ENCODE measurements around the gene LGALSL. TPM values are rescaled to one million over a fixed set of nuclear protein-coding genes. Genes with fewer than 3 reads are reported as not detected.

The LGALSL gene
- polyA plus RNA-seq, 2 of the 4 experiments (the other 2 are of a cell fraction), result 11.0 to 14.1 TPM

- CTCF ChIA-PET, result interaction anchor here (0.9 to 1.7 kb wide), 2 partner anchors 9 to 20 kb away, joined by 3 read pairs; no protein-coding TSS in a partner anchor
- Histone ChIP-seq H3K4me3 (no peak overlapping the region), H3K9me3 (no peaks in the 10 kb centered on the region), H3K4me1 (peaks cover 17% of the 10 kb centered on the region), H3K4me2 (no peak overlapping the region), H3K27ac (no peak overlapping the region)
- FAIRE-seq, result no peak
- no peak for DNase-seq (ENCODE audit: low read depth in 1 of 2, low spot score in 1 of 2)
- TF ChIP-seq RFX5 (IDR thresholded peaks at IDR 0.05), result no peak
- TF ChIP-seq, protein P1, sequence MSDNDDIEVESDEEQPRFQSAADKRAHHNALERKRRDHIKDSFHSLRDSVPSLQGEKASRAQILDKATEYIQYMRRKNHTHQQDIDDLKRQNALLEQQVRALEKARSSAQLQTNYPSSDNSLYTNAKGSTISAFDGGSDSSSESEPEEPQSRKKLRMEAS (IDR thresholded peaks at IDR 0.05), result no peak
- no peak for TF ChIP-seq REST (IDR thresholded peaks at IDR 0.05)
- ATAC-seq, result no peak
- WGBS (ENCODE audit: missing lambda C conversion rate), result 55% methylated on average over 1 of the region's 1 CpG
- POLR2A ChIA-PET, result no interaction called here
These were observed 31.5 kb upstream of the LGALSL start for GRCh38 chr2:64422466-64422865.

DNA sequence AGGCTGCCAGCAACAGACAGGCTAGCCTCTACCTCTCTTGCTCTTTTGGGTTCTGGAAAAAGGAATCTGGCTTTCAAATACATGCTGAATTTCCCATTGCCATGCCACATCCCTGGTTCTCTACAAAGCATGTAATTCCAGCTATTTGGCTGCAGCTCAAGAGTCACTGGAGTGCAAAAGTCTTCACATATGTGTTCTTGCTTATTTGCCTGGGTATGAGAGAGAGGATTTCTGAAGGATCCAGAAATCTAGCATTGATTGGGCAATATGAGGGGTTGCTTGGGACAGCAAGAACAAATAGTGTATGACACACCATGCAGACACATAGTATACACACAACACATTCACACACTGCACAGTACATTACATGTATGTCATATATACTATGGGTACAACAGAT, 30.7 kb upstream of the LGALSL start:
- ChIA-PET POLR2A (no interaction called here), CTCF (interaction anchor here (0.9 to 1.7 kb wide), 5 partner anchors 10 to 65 kb away, joined by 3 to 6 read pairs (median 3); no protein-coding TSS in a partner anchor)
- H3K4me3 ChIP-seq, result no peak overlapping the region
- FAIRE-seq, result no peak
- H3K4me1 ChIP-seq, result peaks cover 17% of the 10 kb centered on the region
- DNase-seq (ENCODE audit: low read depth in 1 of 2, low spot score in 1 of 2), result no peak
- no peaks in the 10 kb centered on the region for H3K9me3 ChIP-seq
- TF ChIP-seq TP53 (CRISPR knock-in tag; IDR thresholded peaks at IDR 0.05) (no peak), MAZ (IDR thresholded peaks at IDR 0.05; ENCODE audit: borderline replicate concordance, low read depth, low read length) (no peak), ATOH8 (CRISPR knock-in tag; IDR thresholded peaks at IDR 0.05; ENCODE audit: low read depth) (no peak), FOSB (CRISPR knock-in tag; IDR thresholded peaks at IDR 0.05) (no peak), EHF (CRISPR knock-in tag; IDR thresholded peaks at IDR 0.05) (no peak), PHF8 (IDR thresholded peaks at IDR 0.05; ENCODE audit: borderline replicate concordance, low read depth) (no peak), E2F6 (IDR thresholded peaks at IDR 0.05; ENCODE audit: borderline replicate concordance, low read depth) (no peak), ESRRA (IDR thresholded peaks at IDR 0.05; ENCODE audit: borderline replicate concordance, low read length) (no peak), REST (IDR thresholded peaks at IDR 0.05) (no peak), TFCP2L1 (CRISPR knock-in tag; IDR thresholded peaks at IDR 0.05) (no peak), RARB (CRISPR knock-in tag; IDR thresholded peaks at IDR 0.05) (no peak), POLR2A (IDR thresholded peaks at IDR 0.05; ENCODE audit: low read length) (no peak), MYC (IDR thresholded peaks at IDR 0.05; ENCODE audit: borderline replicate concordance, low read length) (no peak), HOXA7 (CRISPR knock-in tag; IDR thresholded peaks at IDR 0.05) (no peak), RFX5 (IDR thresholded peaks at IDR 0.05) (no peak), JUNB (IDR thresholded peaks at IDR 0.05) (no peak), RAD21 (conservative IDR thresholded peaks at IDR 0.05 in 1 of 2, IDR thresholded peaks at IDR 0.05 in 1 of 2) (no peak)
- TF ChIP-seq, protein P2, sequence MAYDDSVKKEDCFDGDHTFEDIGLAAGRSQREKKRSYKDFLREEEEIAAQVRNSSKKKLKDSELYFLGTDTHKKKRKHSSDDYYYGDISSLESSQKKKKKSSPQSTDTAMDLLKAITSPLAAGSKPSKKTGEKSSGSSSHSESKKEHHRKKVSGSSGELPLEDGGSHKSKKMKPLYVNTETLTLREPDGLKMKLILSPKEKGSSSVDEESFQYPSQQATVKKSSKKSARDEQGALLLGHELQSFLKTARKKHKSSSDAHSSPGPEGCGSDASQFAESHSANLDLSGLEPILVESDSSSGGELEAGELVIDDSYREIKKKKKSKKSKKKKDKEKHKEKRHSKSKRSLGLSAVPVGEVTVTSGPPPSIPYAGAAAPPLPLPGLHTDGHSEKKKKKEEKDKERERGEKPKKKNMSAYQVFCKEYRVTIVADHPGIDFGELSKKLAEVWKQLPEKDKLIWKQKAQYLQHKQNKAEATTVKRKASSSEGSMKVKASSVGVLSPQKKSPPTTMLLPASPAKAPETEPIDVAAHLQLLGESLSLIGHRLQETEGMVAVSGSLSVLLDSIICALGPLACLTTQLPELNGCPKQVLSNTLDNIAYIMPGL (CRISPR knock-in tag; IDR thresholded peaks at IDR 0.05; ENCODE audit: borderline replicate concordance), result no peak
- TF ChIP-seq, protein P3, sequence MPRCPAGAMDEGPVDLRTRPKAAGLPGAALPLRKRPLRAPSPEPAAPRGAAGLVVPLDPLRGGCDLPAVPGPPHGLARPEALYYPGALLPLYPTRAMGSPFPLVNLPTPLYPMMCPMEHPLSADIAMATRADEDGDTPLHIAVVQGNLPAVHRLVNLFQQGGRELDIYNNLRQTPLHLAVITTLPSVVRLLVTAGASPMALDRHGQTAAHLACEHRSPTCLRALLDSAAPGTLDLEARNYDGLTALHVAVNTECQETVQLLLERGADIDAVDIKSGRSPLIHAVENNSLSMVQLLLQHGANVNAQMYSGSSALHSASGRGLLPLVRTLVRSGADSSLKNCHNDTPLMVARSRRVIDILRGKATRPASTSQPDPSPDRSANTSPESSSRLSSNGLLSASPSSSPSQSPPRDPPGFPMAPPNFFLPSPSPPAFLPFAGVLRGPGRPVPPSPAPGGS (IDR thresholded peaks at IDR 0.05), result no peak
- H3K4me2 ChIP-seq, result no peak overlapping the region
- no peak for ATAC-seq
- H3K27ac ChIP-seq, result no peak overlapping the region

Measured in A549 (cell line).